Activated T-helper 1 cell treated with anti-CD3 and anti-CD28 coated beads, Interleukin-2, amount 50 U/mL, for 16 hours (primary cell): ENCODE measurements around the gene NSMCE3.
"Not testable (repeated sequence)": the region's sequence is repeated elsewhere in the genome, so short reads cannot be mapped to it uniquely, and the experiment has no call there.

Experiments
- DNase-seq, 2 donors: peaks; one replicate each; pipeline ENCODE4 v3.0.0-alpha.2; 2020; ENCODE audit warnings: low read depth in 1 of 2, low spot score in 1 of 2

The NSMCE3 gene

GRCh38 chr15:29270169-29270955 is 740 bp upstream of the NSMCE3 start:
- no peak for DNase-seq

- peak; percentile 15 to 19 for DNase-seq
Measured at GRCh38 chr15:29268706-29269484, 727 bp downstream of the NSMCE3 start.

GRCh38 chr15:29266052-29266582 is 3.5 kb downstream of the NSMCE3 start:
- no peak for DNase-seq

GRCh38 chr15:29263289-29263688 is 6.3 kb downstream of the NSMCE3 start:
- DNase-seq: no peak

- DNase-seq: no peak
Measured at GRCh38 chr15:29262738-29263137, 6.9 kb downstream of the NSMCE3 start.

GRCh38 chr15:29260896-29261295 is 8.7 kb downstream of the NSMCE3 start:
- no peak for DNase-seq

GRCh38 chr15:29259233-29259632 is 10.4 kb downstream of the NSMCE3 start:
- no peak for DNase-seq

- no peak for DNase-seq
Measured at GRCh38 chr15:29252234-29252633, 17.4 kb downstream of the NSMCE3 start.

- no peak for DNase-seq
Measured at GRCh38 chr15:29244544-29244943, 25.1 kb downstream of the NSMCE3 start.

- no peak for DNase-seq
Measured at GRCh38 chr15:29244123-29244522, 25.5 kb downstream of the NSMCE3 start.

- no peak for DNase-seq
Measured at GRCh38 chr15:29242456-29243242, 27.0 kb downstream of the NSMCE3 start.

GRCh38 chr15:29241207-29241606 is 28.4 kb downstream of the NSMCE3 start:
- DNase-seq: no peak

GRCh38 chr15:29239395-29239794 is 30.2 kb downstream of the NSMCE3 start:
- no peak for DNase-seq

GRCh38 chr15:29233566-29233965 is 36.1 kb downstream of the NSMCE3 start:
- DNase-seq: no peak

GRCh38 chr15:29226436-29227208 is 43.0 kb downstream of the NSMCE3 start:
- no peak for DNase-seq

GRCh38 chr15:29225534-29226234 is 43.9 kb downstream of the NSMCE3 start:
- no peak for DNase-seq

- DNase-seq: not testable (repeated sequence)
Measured at GRCh38 chr15:29224987-29225363, 44.6 kb downstream of the NSMCE3 start.

- not testable (repeated sequence) for DNase-seq
Measured at GRCh38 chr15:29224235-29224986, 45.2 kb downstream of the NSMCE3 start.

GRCh38 chr15:29223640-29224039 is 46.0 kb downstream of the NSMCE3 start:
- no peak for DNase-seq
